ENCODE results near the gene NDUFB10.

The NDUFB10 gene

DNA sequence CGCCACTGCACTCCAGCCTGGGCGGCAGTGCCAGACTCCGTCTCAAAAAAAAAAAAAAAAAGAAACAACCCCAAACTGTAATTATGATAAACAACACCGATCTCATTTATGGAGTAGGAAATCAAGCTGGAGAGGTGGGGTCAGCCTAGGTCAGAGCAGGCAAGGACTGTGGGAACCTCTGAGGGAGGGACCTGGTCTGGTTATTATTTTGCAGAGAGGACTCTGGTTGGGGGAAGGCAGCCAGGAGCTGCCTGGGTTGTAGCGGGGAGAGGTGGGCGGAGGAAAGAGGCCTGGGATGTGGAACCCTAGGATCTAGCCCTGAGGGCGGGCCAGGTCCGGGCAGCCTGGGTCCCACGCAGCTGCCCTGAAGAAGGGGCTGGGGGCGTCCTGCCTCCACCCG is 30.2 kb upstream of the NDUFB10 start:
- TF ChIP-seq, protein P1, sequence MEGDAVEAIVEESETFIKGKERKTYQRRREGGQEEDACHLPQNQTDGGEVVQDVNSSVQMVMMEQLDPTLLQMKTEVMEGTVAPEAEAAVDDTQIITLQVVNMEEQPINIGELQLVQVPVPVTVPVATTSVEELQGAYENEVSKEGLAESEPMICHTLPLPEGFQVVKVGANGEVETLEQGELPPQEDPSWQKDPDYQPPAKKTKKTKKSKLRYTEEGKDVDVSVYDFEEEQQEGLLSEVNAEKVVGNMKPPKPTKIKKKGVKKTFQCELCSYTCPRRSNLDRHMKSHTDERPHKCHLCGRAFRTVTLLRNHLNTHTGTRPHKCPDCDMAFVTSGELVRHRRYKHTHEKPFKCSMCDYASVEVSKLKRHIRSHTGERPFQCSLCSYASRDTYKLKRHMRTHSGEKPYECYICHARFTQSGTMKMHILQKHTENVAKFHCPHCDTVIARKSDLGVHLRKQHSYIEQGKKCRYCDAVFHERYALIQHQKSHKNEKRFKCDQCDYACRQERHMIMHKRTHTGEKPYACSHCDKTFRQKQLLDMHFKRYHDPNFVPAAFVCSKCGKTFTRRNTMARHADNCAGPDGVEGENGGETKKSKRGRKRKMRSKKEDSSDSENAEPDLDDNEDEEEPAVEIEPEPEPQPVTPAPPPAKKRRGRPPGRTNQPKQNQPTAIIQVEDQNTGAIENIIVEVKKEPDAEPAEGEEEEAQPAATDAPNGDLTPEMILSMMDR (IDR thresholded peaks at IDR 0.05; ENCODE audit: insufficient read depth, low read depth, low read length, missing control alignments) = no peak
- H3K4me3 ChIP-seq (ENCODE audit: low read length) = peak overlapping the region; percentile 38
- DNase-seq (ENCODE audit: low read depth) = no peak

DNA sequence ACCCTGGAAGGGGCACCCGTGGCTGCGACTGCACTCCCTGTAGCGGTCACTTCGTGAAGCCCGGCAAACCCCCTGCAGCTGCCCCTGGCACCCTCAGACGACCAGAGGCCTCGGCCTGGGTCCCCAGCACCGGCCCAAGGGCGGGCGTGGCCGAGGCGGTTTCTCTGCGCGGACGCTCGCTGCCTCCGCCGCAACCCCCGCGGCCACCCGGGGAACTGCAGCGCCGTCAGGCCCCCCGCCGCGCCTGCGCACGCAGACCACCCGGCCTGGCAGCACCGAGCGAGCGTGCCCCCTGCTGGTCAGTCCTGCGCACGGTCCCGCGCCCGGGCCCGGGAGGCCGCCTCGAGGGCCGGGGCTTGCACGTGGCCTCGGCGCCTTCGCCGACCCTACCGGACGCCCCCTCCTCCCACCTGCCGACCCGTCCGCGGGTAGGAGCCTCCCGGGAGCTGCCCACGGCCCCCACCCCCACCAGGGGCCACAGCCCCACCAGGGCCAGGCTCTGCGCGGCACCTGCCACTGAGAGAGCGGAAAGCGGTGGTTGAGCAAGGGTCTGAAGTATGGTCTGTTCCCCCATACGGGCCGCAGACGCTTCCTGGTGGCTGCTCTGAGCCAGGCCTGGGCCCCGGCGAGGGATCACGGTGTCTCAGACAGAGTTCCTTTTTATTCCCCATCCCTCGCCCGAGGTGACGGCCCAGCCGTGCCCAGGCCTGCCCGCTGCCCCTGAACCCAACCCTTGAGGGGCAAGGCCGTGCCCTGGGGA is 29.6 kb upstream of the NDUFB10 start:
- TF ChIP-seq, protein P1 (IDR thresholded peaks at IDR 0.05; ENCODE audit: insufficient read depth, low read depth, low read length, missing control alignments) = peak; percentile 27
- peak; percentile 77 for DNase-seq (ENCODE audit: low read depth)
- H3K4me3 ChIP-seq (ENCODE audit: low read length) = peak overlapping the region; percentile 38

DNA sequence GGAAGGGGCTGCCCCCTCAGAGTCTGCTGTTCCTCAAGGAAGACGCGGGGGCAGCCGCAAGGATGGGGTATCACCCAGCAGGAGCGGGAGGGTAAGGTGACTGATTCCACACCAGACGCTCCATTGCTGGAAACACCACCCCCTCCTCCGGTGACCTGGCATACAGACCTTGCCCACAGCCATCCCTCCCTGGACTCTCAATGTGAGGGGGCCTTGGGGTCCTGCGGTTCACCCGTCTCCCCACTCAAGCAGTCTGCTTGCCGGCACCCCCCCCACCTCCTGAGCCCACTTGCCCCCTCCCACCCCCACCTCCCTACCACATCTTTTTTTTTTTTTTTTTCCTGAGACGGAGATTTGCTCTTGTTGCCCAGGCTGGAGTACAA is 29.0 kb upstream of the NDUFB10 start:
- TF ChIP-seq, protein P1 (IDR thresholded peaks at IDR 0.05; ENCODE audit: insufficient read depth, low read depth, low read length, missing control alignments) = no peak
- DNase-seq (ENCODE audit: low read depth) = no peak
- H3K4me3 ChIP-seq (ENCODE audit: low read length) = no peak overlapping the region

DNA sequence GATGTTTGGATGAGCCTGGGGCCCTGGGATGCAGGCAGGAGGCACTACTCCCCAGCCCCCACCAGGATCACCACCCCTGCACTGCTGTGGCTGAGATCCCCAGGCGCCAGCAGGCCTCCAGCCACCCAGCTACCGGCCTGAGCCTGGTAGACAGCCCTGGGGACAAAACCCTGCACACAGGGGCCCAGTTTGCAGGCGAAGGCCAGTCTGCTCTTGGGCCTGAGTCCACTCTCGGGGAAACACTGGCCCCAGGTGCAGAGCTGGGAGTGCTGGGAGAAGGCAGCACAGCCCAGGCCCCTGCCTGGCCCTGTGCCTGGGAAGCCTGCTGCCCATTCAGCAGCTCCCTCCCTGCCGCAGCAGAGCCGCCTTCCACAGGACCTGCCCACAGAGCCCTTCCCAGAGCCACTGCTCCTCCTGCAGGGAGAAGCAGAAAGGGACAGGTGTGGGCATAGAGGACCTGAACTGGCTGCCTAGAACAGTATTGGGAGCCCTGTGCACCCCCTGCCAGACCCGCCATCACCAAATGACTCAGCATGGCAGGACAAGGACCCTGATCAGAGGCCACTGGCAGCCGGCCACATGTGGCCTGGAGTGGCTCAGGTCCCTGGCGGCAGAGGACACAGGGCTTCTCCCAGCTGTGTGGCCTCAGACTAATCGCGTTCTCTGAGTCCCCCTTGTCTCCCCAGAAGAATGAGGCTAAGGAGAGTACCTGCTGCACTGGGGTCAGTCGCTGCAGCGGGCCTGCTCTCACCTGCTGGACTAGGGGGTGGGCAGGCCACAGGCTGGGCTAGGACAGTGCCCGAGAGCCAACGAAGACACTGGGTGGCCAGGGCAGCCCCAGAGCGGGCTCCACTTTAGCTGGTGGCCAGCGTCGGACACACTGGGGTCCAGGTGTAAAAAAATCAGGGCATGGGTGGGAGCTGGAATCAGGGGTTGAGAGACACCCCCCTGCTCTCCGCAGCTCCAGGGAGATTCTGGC is 27.0 kb upstream of the NDUFB10 start:
- DNase-seq (ENCODE audit: low read depth) = peak; percentile 53
- H3K4me3 ChIP-seq (ENCODE audit: low read length) = no peak overlapping the region
- TF ChIP-seq, protein P1 (IDR thresholded peaks at IDR 0.05; ENCODE audit: insufficient read depth, low read depth, low read length, missing control alignments) = peak; percentile 63

DNA sequence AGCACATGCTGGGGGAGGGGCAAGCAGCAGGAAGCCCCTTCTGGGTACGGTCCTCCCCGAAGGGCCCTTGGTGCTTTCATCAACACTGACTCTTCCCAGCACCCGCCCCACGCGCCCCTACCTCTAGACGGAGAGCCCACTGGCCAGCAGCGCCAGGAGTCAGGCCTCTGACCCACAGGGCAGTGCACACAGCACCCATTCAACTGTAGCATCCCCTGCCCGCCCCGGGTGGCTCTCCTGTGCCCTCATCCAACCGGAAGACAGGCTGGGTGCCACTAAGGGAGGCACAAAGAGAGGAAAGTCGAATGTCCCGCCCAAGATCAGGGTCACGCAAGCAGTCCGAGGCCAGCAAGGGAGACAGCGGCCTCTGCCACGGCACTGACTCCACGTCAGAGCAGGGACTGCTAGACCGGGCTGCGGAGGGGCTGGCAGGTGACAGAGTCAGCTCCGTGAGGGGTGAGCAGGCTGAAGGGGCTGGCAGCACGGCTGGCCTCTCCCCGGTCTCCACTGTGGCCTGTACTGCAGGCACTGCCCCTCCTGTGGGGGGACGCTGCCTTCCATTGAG is 26.2 kb upstream of the NDUFB10 start:
- TF ChIP-seq, protein P1 (IDR thresholded peaks at IDR 0.05; ENCODE audit: insufficient read depth, low read depth, low read length, missing control alignments) = no peak
- no peak for DNase-seq (ENCODE audit: low read depth)
- no peak overlapping the region for H3K4me3 ChIP-seq (ENCODE audit: low read length)

DNA sequence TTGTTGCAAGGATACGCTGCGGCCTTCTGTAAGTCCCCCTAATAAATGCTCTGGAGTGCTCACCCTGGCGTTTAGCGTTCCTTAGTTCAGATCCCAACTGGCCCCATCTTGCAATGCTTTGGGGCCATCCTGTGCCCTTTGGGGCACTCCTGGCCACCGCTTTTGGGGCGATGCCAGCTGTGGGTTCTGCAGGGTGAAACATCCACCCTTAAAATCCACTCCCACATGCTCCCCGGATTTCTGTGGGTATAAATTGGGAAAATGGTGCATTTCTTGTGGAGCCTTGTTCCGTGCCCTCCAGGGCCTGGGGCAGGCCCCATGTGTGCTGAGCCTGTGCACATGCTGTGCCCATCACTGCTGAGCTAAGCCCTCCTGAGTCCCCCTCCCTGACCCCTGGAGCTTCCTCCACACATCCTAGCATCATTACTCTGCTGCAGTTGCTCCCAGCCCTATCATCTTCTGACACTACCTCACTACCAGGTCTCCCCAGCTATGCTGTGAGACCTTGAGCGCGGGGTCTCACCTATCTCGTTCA is 22.3 kb upstream of the NDUFB10 start:
- TF ChIP-seq, protein P1 (IDR thresholded peaks at IDR 0.05; ENCODE audit: insufficient read depth, low read depth, low read length, missing control alignments) = no peak
- no peak overlapping the region for H3K4me3 ChIP-seq (ENCODE audit: low read length)
- no peak for DNase-seq (ENCODE audit: low read depth)
